ENCODE data around the gene SFTA2. TPM values are rescaled to one million over a fixed set of nuclear protein-coding genes. Genes with fewer than 3 reads are reported as not detected.

Gene SFTA2
- total RNA-seq, 4 donors from 2014 or later = not detected

GRCh38 chr6:30942338-30943060, 10.5 kb upstream of the SFTA2 start:
- WGBS = 17% methylated on average over 15 of the region's 15 CpGs
- TF ChIP-seq CTCF (IDR thresholded peaks at IDR 0.05) (peak; percentile 13 to 39), POLR2AphosphoS5 (IDR thresholded peaks at IDR 0.05) (no peak), POLR2A (IDR thresholded peaks at IDR 0.05) (no peak), EP300 (IDR thresholded peaks at IDR 0.05) (no peak)
- peak in 1 of 2 donors; percentile 78 for DNase-seq (ENCODE audit: low spot score in 2 of 2)
- Histone ChIP-seq H3K4me1 (peaks cover 7% of the 10 kb centered on the region), H3K9me3 (no peaks in the 10 kb centered on the region), H3K4me3 (no peak overlapping the region), H3K27ac (no peak overlapping the region), H3K36me3 (no peaks in the 10 kb centered on the region), H3K27me3 (no peaks in the 10 kb centered on the region)

DNA sequence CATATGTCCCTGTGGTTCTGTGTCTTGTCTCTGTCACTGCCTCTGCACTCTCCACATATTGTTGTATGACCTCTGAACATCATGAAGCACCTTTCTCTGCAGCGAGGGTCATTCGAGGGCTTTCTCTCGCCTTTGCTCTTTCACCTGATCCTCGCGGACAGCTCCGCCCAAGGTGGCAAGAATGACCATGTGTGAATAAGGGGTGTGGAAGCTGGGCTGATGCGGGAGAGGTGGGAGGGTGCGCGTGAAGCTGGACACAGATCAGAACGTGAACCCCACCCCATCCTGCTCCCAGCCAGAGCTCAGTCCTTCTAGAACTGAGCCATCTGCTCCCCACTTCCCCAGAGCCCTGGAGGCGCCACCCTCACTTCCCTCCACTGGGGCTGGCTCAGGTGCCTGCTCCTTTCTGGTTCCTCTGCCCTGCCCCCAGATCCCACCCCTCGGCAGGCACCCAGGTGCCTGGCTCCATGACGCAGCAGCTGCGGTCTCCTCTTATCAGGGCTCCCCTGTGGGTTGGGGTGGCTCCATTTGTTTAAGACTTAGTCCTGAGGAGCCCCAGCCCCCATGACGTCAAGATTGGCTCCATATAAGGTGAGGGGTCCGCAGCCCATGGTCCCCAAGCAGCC, 8.5 kb upstream of the SFTA2 start, which contains the start of gene MUCL3:
Gene MUCL3, plus strand, starts transcription at position 613 of the 626 bp plus-strand sequence. CDS start 27 bp downstream, outside the sequence.
- 77% methylated on average over 11 of the region's 16 CpGs for WGBS
- no peaks in the 10 kb centered on the region for H3K27me3 ChIP-seq
- H3K9me3 ChIP-seq = no peaks in the 10 kb centered on the region
- DNase-seq (ENCODE audit: low spot score in 2 of 2) = no peak
- no peak within 1 kb of the TSS for H3K27ac ChIP-seq
- H3K4me1 ChIP-seq = peaks cover 7% of the 10 kb centered on the region
- H3K4me3 ChIP-seq = no peak within 1 kb of the TSS
- TF ChIP-seq EP300 (IDR thresholded peaks at IDR 0.05) = no peak
- TF ChIP-seq CTCF (IDR thresholded peaks at IDR 0.05) = no peak
- no peak for TF ChIP-seq POLR2A (IDR thresholded peaks at IDR 0.05)
- TF ChIP-seq POLR2AphosphoS5 (IDR thresholded peaks at IDR 0.05) = no peak
- no peaks in the 10 kb centered on the region for H3K36me3 ChIP-seq

GRCh38 chr6:30939473-30939872, 7.5 kb upstream of the SFTA2 start:
- Histone ChIP-seq H3K9me3 (no peaks in the 10 kb centered on the region), H3K36me3 (no peaks in the 10 kb centered on the region), H3K27ac (no peak overlapping the region), H3K4me3 (no peak overlapping the region), H3K4me1 (peaks cover 7% of the 10 kb centered on the region), H3K27me3 (no peaks in the 10 kb centered on the region)
- no peak for TF ChIP-seq POLR2AphosphoS5 (IDR thresholded peaks at IDR 0.05)
- TF ChIP-seq POLR2A (IDR thresholded peaks at IDR 0.05) = no peak
- TF ChIP-seq CTCF (IDR thresholded peaks at IDR 0.05) = no peak
- TF ChIP-seq EP300 (IDR thresholded peaks at IDR 0.05) = no peak
- 21% methylated on average over 3 of the region's 3 CpGs for WGBS
- no peak for DNase-seq (ENCODE audit: low spot score in 2 of 2)

- H3K9me3 ChIP-seq = no peaks in the 10 kb centered on the region
- TF ChIP-seq CTCF (IDR thresholded peaks at IDR 0.05) = no peak
- no peak for TF ChIP-seq POLR2A (IDR thresholded peaks at IDR 0.05)
- TF ChIP-seq POLR2AphosphoS5 (IDR thresholded peaks at IDR 0.05) = no peak
- TF ChIP-seq EP300 (IDR thresholded peaks at IDR 0.05) = no peak
- peaks cover 7% of the 10 kb centered on the region for H3K4me1 ChIP-seq
- no peak overlapping the region for H3K27ac ChIP-seq
- WGBS = 50% methylated on average over 4 of the region's 4 CpGs
- H3K27me3 ChIP-seq = no peaks in the 10 kb centered on the region
- DNase-seq (ENCODE audit: low spot score in 2 of 2) = no peak
- no peaks in the 10 kb centered on the region for H3K36me3 ChIP-seq
- H3K4me3 ChIP-seq = no peak overlapping the region
Measured at GRCh38 chr6:30938730-30939129, 6.8 kb upstream of the SFTA2 start.

DNA sequence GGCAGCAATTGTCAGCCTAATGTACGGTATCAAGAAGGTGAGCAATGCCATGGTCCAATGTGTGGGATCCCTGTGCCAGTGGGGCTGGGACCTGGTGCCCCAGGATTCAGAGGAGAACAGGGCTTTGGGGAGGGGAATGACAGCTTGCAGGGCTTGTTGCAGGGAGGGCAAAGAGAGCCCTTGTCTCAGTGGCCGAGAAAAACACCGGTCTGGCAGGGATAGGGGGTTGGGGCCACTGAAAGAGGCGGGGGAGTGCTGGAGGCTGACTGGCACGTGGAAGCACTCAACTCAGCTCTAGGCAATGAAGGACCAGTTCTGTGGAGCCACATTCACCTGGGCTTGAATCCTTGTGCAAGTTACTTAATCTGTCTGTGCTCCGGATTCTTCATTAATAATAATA, 5.3 kb upstream of the SFTA2 start:
- Histone ChIP-seq H3K27me3 (no peaks in the 10 kb centered on the region), H3K27ac (no peak overlapping the region), H3K9me3 (no peaks in the 10 kb centered on the region), H3K4me1 (peaks cover 1% of the 10 kb centered on the region), H3K4me3 (no peak overlapping the region), H3K36me3 (no peaks in the 10 kb centered on the region)
- DNase-seq (ENCODE audit: low spot score in 2 of 2) = no peak
- WGBS = 81% methylated on average over 6 of the region's 6 CpGs
- TF ChIP-seq EP300 (IDR thresholded peaks at IDR 0.05) = no peak
- TF ChIP-seq POLR2A (IDR thresholded peaks at IDR 0.05) = no peak
- no peak for TF ChIP-seq POLR2AphosphoS5 (IDR thresholded peaks at IDR 0.05)
- TF ChIP-seq CTCF (IDR thresholded peaks at IDR 0.05) = no peak
